Sigmoid colon (tissue), 7 donors: ENCODE results near the gene ZNF532. TPM values are rescaled to one million over a fixed set of nuclear protein-coding genes. Genes with fewer than 3 reads are reported as not detected.
"Not testable (repeated sequence)": the region's sequence is repeated elsewhere in the genome, so short reads cannot be mapped to it uniquely, and the experiment has no call there.

Experiments
- DNase-seq: peaks from one replicate; pipeline ENCODE4 v3.0.0-alpha.2; 2019
- H3K27ac ChIP-seq, 4 donors: fragments of 200-600 bp; sonication (generic); one replicate each; pipeline ENCODE4 v1.5.1; 2016 to 2019; ENCODE audit warnings: mild to moderate bottlenecking in 1 of 4
- H3K27me3 ChIP-seq, 3 donors: fragments of 200-600 bp; sonication (generic); one replicate each; pipeline ENCODE4 v1.5.1; 2019; ENCODE audit warnings: mild to moderate bottlenecking in 1 of 3
- H3K36me3 ChIP-seq, 4 donors: fragments of 200-600 bp; sonication (generic); one replicate each; pipeline ENCODE4 v1.5.1; 2016 to 2019
- H3K4me1 ChIP-seq, 4 donors: fragments of 200-600 bp; sonication (generic); one replicate each; pipeline ENCODE4 v1.5.1; 2017 to 2019
- H3K4me3 ChIP-seq, 4 donors: fragments of 200-600 bp; sonication (generic); one replicate each; pipeline ENCODE4 v1.5.1; 2017 to 2019; ENCODE audit warnings: mild to moderate bottlenecking in 2 of 4, moderate library complexity in 1 of 4
- H3K9me3 ChIP-seq, 4 donors: fragments of 200-600 bp in 3 of 4; sonication (generic) in 3 of 4; one replicate each; pipeline versions ENCODE4 v1.5.1 to v1.6.1; 2013 to 2019
- CTCF ChIP-seq, 4 experiments: fragments of 450-650 bp in 3 of 4; fragments of 200-600 bp in 1 of 4; IDR thresholded peaks; one replicate each; pipeline ENCODE4 v1.5.1; 2016 to 2019; ENCODE audit warnings: antibody characterized with exemption in 4 of 4, mild to moderate bottlenecking in 3 of 4, moderate library complexity in 2 of 4
- EP300 ChIP-seq, 4 donors: sonication (generic); formaldehyde crosslinking; IDR thresholded peaks; one replicate each; pipeline ENCODE4 v1.6.1; 2017; ENCODE audit warnings: antibody characterized with exemption in 4 of 4
- POLR2A ChIP-seq, 2 donors: fragments of 450-650 bp; IDR thresholded peaks; one replicate each; pipeline ENCODE4 v1.6.1; 2016; ENCODE audit warnings: antibody characterized with exemption in 2 of 2, mild to moderate bottlenecking in 2 of 2, moderate library complexity in 2 of 2
- POLR2AphosphoS5 ChIP-seq, 4 donors: sonication (generic); formaldehyde crosslinking; IDR thresholded peaks; one replicate each; pipeline ENCODE4 v1.6.1; 2017; ENCODE audit warnings: antibody characterized with exemption in 4 of 4
- WGBS, 2 donors: extraction: QIAGEN DNeasy Blood & Tissue Kit; methylation state at CpG; one replicate each; pipeline ENCODE4 v1.1.7; 2013; 5-methylcytosine and 5-hydroxymethylcytosine counted together
- intact Hi-C: fragments of 100-400 bp; cut with DNase I; formaldehyde crosslinking; loops from one replicate; pipeline ENCODE4 v1.15.1; 2023
- polyA plus RNA-seq, 3 donors: library from polyadenylated mRNA; stranded (reverse); fragments of 200-250 nt; gene quantifications; one replicate each; pipeline ENCODE4 v1.2.3, GENCODE V29; 2013
- total RNA-seq, 4 donors: library from RNA; depleted of rRNA; stranded (reverse); fragments of >200 nt; gene quantifications; one replicate each; pipeline ENCODE4 v1.1.0, GENCODE V29; 2016
- donor health status: healthy with polysubstance abuse.
- donor health status: Bipolar disorder and iron deficiency.
- donor health status: healthy.

Gene ZNF532
- total and polyA plus RNA-seq, 7 donors, result 1.4 to 104 (median 71.0) TPM

GRCh38 chr18:59015531-59016152 lies 151.0 kb downstream of the ZNF532 start:
- 91% methylated on average over 5 of the region's 5 CpGs for WGBS, 2 donors

GRCh38 chr18:59021500-59021899 lies 156.8 kb downstream of the ZNF532 start:
- H3K4me3 ChIP-seq, result no peak overlapping the region
- H3K27ac ChIP-seq, result no peak overlapping the region
- intact Hi-C loops, result no loop called here
- H3K27me3 ChIP-seq, result no peaks in the 10 kb centered on the region
- TF ChIP-seq CTCF (IDR thresholded peaks at IDR 0.05) (no peak), POLR2A (IDR thresholded peaks at IDR 0.05) (no peak), EP300 (IDR thresholded peaks at IDR 0.05) (no peak), POLR2AphosphoS5 (IDR thresholded peaks at IDR 0.05) (no peak)
- no peaks in the 10 kb centered on the region for H3K36me3 ChIP-seq
- WGBS, 2 donors, result 4 to 38% methylated on average over 1 of the region's 1 CpG
- no peaks in the 10 kb centered on the region for H3K4me1 ChIP-seq
- H3K9me3 ChIP-seq, result peaks cover 0 to 5% (median 0%) of the 10 kb centered on the region in 4 donors
- no peak for DNase-seq

More at GRCh38 chr18:59015531-59016152, 151.0 kb downstream of the ZNF532 start:
- DNase-seq, result no peak
- H3K36me3 ChIP-seq, result no peaks in the 10 kb centered on the region
- TF ChIP-seq CTCF (IDR thresholded peaks at IDR 0.05), result no peak
- H3K27me3 ChIP-seq, result no peaks in the 10 kb centered on the region
- intact Hi-C loops, result no loop called here
- H3K4me3 ChIP-seq, result no peak overlapping the region
- no peaks in the 10 kb centered on the region for H3K4me1 ChIP-seq
- H3K27ac ChIP-seq, result no peak overlapping the region
- peaks cover 0 to 5% (median 0%) of the 10 kb centered on the region in 4 donors for H3K9me3 ChIP-seq

GRCh38 chr18:59022167-59022945 lies 157.7 kb downstream of the ZNF532 start:
- no peak overlapping the region for H3K27ac ChIP-seq
- TF ChIP-seq EP300 (IDR thresholded peaks at IDR 0.05) (no peak), CTCF (IDR thresholded peaks at IDR 0.05) (no peak), POLR2AphosphoS5 (IDR thresholded peaks at IDR 0.05) (no peak), POLR2A (IDR thresholded peaks at IDR 0.05) (no peak)
- DNase-seq, result no peak
- intact Hi-C loops, result no loop called here
- no peaks in the 10 kb centered on the region for H3K36me3 ChIP-seq
- H3K4me1 ChIP-seq, result no peaks in the 10 kb centered on the region
- 78 to 81% methylated on average over 10 of the region's 10 CpGs for WGBS, 2 donors
- H3K4me3 ChIP-seq, result no peak overlapping the region
- H3K27me3 ChIP-seq, result no peaks in the 10 kb centered on the region
- H3K9me3 ChIP-seq, result peaks cover 0 to 5% (median 0%) of the 10 kb centered on the region in 4 donors

- no peak for DNase-seq
- WGBS, 2 donors, result 62 to 63% methylated on average over 3 of the region's 3 CpGs
- intact Hi-C loops, result no loop called here
Observed at GRCh38 chr18:59024829-59025228, 160.2 kb downstream of the ZNF532 start.

GRCh38 chr18:59025532-59025931 lies 160.9 kb downstream of the ZNF532 start:
- WGBS, 2 donors, result 96% methylated on average over 2 of the region's 2 CpGs
- H3K4me1 ChIP-seq, intact Hi-C loops: not testable (repeated sequence)

More at GRCh38 chr18:59024829-59025228, 160.2 kb downstream of the ZNF532 start:
- H3K9me3 ChIP-seq, result no peaks in the 10 kb centered on the region
- no peaks in the 10 kb centered on the region for H3K4me1 ChIP-seq
- no peak for TF ChIP-seq CTCF (IDR thresholded peaks at IDR 0.05)
- no peak for TF ChIP-seq EP300 (IDR thresholded peaks at IDR 0.05)
- TF ChIP-seq POLR2AphosphoS5 (IDR thresholded peaks at IDR 0.05), result no peak
- TF ChIP-seq POLR2A (IDR thresholded peaks at IDR 0.05), result no peak
- no peak overlapping the region for H3K4me3 ChIP-seq
- H3K27me3 ChIP-seq, result no peaks in the 10 kb centered on the region
- H3K36me3 ChIP-seq, result no peaks in the 10 kb centered on the region
- peak overlapping the region in 1 of 4 donors; percentile 6 for H3K27ac ChIP-seq

More at GRCh38 chr18:59025532-59025931, 160.9 kb downstream of the ZNF532 start:
- not testable (repeated sequence) for H3K36me3 ChIP-seq, DNase-seq, H3K9me3 ChIP-seq, H3K27me3 ChIP-seq, H3K4me3 ChIP-seq
- H3K27ac ChIP-seq, result peak overlapping the region in 1 of 4 donors; percentile 6
